Memory B cell (primary cell): ENCODE results near the gene TMIGD1.
"Not testable (repeated sequence)": the region's sequence is repeated elsewhere in the genome, so short reads cannot be mapped to it uniquely, and the experiment has no call there.

Experiments used
- ATAC-seq: fragments of 150-1000 bp; cut with Tn5 transposase; 2 replicates; pipeline ENCODE4 v1.10.0; 2021; ENCODE audit warnings: low read depth, mild to moderate bottlenecking, moderate library complexity
- DNase-seq, 2 donors: peaks; one replicate each; pipeline ENCODE4 v3.0.0; 2022; ENCODE audit warnings: low spot score in 2 of 2
- H3K27ac Mint-ChIP-seq: one replicate; pipeline ENCODE4 v1.8.0; 2022; ENCODE audit warnings: mild to moderate bottlenecking, moderate library complexity, mixed read lengths
- H3K27me3 Mint-ChIP-seq: one replicate; pipeline ENCODE4 v1.8.0; 2022; ENCODE audit warnings: mixed read lengths
- H3K36me3 Mint-ChIP-seq: one replicate; pipeline ENCODE4 v1.8.0; 2022; ENCODE audit warnings: mild to moderate bottlenecking, mixed read lengths
- H3K4me1 Mint-ChIP-seq: one replicate; pipeline ENCODE4 v1.8.0; 2022; ENCODE audit warnings: mixed read lengths
- H3K4me3 Mint-ChIP-seq: one replicate; pipeline ENCODE4 v1.8.0; 2022; ENCODE audit warnings: mild to moderate bottlenecking, moderate library complexity, mixed read lengths
- H3K9me3 Mint-ChIP-seq: one replicate; pipeline ENCODE4 v1.8.0; 2022; ENCODE audit warnings: mixed read lengths

The TMIGD1 gene

GRCh38 chr17:30347488-30347887 lies 13.6 kb upstream of the TMIGD1 start:
- no peak overlapping the region for H3K27ac Mint-ChIP-seq
- no peaks in the 10 kb centered on the region for H3K4me1 Mint-ChIP-seq
- ATAC-seq (no peak), DNase-seq (no peak)
- no peak overlapping the region for H3K4me3 Mint-ChIP-seq
- no peaks in the 10 kb centered on the region for H3K36me3 Mint-ChIP-seq
- no peaks in the 10 kb centered on the region for H3K9me3 Mint-ChIP-seq
- H3K27me3 Mint-ChIP-seq = peaks cover 4% of the 10 kb centered on the region

DNA sequence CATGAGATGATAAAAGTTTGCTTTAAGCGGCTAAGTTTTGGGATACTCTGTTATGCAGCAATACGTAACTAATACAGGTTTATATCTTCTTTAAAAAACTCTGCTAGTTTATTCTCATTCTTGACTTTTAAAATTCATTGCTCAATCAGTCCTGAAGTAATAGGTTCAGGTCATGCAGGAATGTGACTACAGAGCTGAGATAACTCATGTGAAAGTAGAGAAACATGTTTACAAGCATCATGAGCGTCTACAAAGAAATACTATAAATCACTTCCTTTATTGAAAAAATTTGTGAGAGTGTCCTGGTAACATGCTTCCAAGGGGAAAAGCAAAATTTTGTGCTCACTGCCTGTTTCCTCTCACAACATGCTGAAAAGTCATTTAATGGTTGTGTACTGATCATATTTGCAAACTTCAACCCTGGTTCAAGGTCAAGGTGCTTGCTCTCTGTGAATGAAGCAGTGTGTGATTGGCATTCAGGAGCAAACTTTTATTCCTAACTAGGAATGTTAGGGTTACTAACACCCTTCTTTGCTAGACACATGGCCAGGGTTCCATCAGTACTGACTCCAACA lies 12.5 kb upstream of the TMIGD1 start:
- Mint-ChIP-seq H3K4me1 (no peaks in the 10 kb centered on the region), H3K27ac (no peak overlapping the region), H3K9me3 (no peaks in the 10 kb centered on the region), H3K4me3 (no peak overlapping the region), H3K27me3 (peaks cover under 1% of the 10 kb centered on the region), H3K36me3 (no peaks in the 10 kb centered on the region)
- ATAC-seq (no peak), DNase-seq (no peak)

- Mint-ChIP-seq H3K36me3 (no peaks in the 10 kb centered on the region), H3K9me3 (no peaks in the 10 kb centered on the region), H3K4me1 (no peaks in the 10 kb centered on the region), H3K4me3 (no peak overlapping the region), H3K27me3 (no peaks in the 10 kb centered on the region), H3K27ac (no peak overlapping the region)
- ATAC-seq (no peak), DNase-seq (no peak)
These were observed 11.7 kb upstream of the TMIGD1 start for GRCh38 chr17:30345527-30346075.

GRCh38 chr17:30345089-30345433 lies 11.2 kb upstream of the TMIGD1 start:
- Mint-ChIP-seq H3K27me3 (no peaks in the 10 kb centered on the region), H3K4me3 (no peak overlapping the region)
- ATAC-seq = no peak

GRCh38 chr17:30344283-30345088 lies 10.6 kb upstream of the TMIGD1 start:
- no peaks in the 10 kb centered on the region for H3K9me3 Mint-ChIP-seq
- no peaks in the 10 kb centered on the region for H3K27me3 Mint-ChIP-seq
- H3K27ac Mint-ChIP-seq = no peak overlapping the region
- H3K4me1 Mint-ChIP-seq = peaks cover 5% of the 10 kb centered on the region
- no peak overlapping the region for H3K4me3 Mint-ChIP-seq
- ATAC-seq (no peak), DNase-seq (no peak)
- no peaks in the 10 kb centered on the region for H3K36me3 Mint-ChIP-seq

More at GRCh38 chr17:30345089-30345433, 11.2 kb upstream of the TMIGD1 start:
- no peak overlapping the region for H3K27ac Mint-ChIP-seq
- H3K9me3 Mint-ChIP-seq = no peaks in the 10 kb centered on the region
- peaks cover 2% of the 10 kb centered on the region for H3K4me1 Mint-ChIP-seq
- no peak for DNase-seq
- H3K36me3 Mint-ChIP-seq = no peaks in the 10 kb centered on the region

GRCh38 chr17:30343796-30344195 lies 9.9 kb upstream of the TMIGD1 start:
- Mint-ChIP-seq H3K36me3 (no peaks in the 10 kb centered on the region), H3K27ac (no peak overlapping the region), H3K4me3 (no peak overlapping the region), H3K4me1 (peaks cover 5% of the 10 kb centered on the region), H3K9me3 (no peaks in the 10 kb centered on the region), H3K27me3 (no peaks in the 10 kb centered on the region)
- no peak for ATAC-seq
- DNase-seq = no peak

DNA sequence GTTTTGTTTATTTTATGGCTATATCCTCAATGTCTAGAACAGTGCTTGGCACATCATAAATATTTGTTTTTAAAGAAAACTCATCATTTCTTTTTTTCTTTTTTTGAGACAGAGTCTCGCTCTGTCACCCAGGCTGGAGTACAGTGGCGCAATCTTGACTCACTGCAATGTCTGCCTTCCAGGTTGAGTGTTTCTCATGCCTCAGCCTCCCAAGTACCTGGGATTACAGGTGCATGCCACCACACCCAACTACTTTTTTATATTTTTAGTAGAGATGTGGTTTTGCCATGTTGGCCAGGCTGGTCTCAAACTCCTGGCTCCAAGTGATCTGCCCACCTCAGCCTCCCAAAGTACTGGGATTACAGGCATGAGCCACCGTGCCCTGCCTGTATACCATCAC lies 9.4 kb upstream of the TMIGD1 start:
- not testable (repeated sequence) for H3K4me3 Mint-ChIP-seq, H3K27ac Mint-ChIP-seq

GRCh38 chr17:30341703-30342249 lies 7.9 kb upstream of the TMIGD1 start:
- Mint-ChIP-seq H3K36me3 (no peaks in the 10 kb centered on the region), H3K27ac (no peak overlapping the region), H3K4me1 (peaks cover 5% of the 10 kb centered on the region), H3K4me3 (no peak overlapping the region), H3K9me3 (no peaks in the 10 kb centered on the region), H3K27me3 (peaks cover 2% of the 10 kb centered on the region)
- ATAC-seq (no peak), DNase-seq (no peak)

More for the DNA sequence above, 9.4 kb upstream of the TMIGD1 start:
- not testable (repeated sequence) for H3K36me3 Mint-ChIP-seq, DNase-seq, H3K9me3 Mint-ChIP-seq, ATAC-seq, H3K4me1 Mint-ChIP-seq, H3K27me3 Mint-ChIP-seq

DNA sequence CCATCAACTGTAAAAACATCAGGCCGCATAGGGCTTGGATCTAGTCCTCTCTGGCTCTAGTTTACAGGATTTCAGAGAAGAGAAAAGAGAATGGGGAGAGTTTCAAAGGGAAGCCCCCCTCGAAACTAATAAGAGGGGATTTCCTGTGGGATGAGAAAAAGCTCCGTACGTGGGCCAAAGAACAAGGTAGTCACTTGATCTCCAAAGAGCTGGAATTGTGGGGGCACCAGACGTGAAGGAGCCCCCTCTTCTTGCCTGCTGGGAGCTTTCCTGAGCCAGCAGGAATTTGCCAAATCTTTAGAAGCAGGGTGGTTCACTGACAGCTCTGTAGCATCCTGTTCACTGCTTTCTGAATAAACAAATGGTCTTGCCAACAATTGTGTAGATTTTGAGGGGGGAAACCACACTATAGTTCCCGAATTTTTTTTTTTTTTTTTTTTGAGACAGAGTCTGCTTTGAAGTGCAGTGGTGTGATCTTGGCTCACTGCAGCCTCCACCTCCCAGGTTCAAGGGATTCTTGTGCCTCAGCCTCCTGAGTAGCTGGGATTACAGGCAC lies 7.0 kb upstream of the TMIGD1 start:
- no peaks in the 10 kb centered on the region for H3K9me3 Mint-ChIP-seq
- no peak for ATAC-seq
- DNase-seq = no peak
- peaks cover 9% of the 10 kb centered on the region for H3K4me1 Mint-ChIP-seq
- no peak overlapping the region for H3K27ac Mint-ChIP-seq
- H3K27me3 Mint-ChIP-seq = peaks cover 2% of the 10 kb centered on the region
- H3K4me3 Mint-ChIP-seq = no peak overlapping the region
- no peaks in the 10 kb centered on the region for H3K36me3 Mint-ChIP-seq

DNA sequence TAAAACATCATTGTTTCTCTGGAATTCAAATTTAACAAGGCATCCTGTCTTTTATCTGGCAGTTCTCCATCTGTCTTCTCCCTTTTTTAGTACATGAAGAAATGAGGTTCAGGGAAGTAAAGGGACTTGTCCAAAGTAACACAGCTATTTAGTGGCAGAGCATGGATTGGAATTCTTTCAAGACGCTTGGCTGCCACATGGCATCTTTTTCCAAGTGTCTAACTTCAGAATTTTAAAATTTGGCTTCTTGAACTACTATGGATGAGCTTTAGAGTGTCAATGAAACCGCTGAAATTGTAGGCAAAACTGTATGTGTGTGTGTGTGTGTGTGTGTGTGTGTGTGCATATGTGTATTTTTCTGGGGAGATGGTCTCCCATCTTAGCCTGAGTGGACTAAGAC lies 5.2 kb upstream of the TMIGD1 start:
- H3K27ac Mint-ChIP-seq = no peak overlapping the region
- no peak overlapping the region for H3K4me3 Mint-ChIP-seq
- DNase-seq (no peak), ATAC-seq (no peak)
- peaks cover 9% of the 10 kb centered on the region for H3K4me1 Mint-ChIP-seq
- H3K36me3 Mint-ChIP-seq = no peaks in the 10 kb centered on the region
- no peaks in the 10 kb centered on the region for H3K9me3 Mint-ChIP-seq
- H3K27me3 Mint-ChIP-seq = peaks cover 2% of the 10 kb centered on the region

DNA sequence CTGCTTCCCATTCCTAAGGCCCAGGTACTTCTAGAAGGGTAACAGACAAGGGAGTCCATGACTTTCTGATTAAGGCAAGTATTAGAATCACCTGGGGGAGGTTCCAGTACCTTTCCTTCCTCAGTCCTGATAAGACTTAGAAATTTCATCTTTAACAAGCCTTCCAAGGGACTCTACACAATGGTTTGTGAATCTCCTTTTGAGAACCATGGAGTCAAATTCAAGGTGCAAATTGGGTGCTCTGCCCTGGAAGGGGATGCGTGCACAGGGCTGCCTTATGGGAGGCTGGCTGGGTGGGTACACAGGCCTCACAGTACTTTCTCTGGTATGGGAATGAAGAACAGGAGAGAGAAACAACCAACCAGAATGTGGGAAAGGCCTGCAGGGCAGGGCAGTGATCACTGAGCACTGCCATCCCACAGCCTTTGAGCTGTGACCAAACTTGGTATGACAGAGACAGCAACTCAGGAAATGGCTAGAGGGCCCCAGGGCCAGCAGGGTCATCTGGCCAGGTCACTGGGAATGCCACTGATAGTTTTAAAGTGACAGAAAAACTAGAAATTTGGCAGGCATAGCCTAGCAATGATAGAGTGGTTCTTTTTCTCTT lies 3.6 kb upstream of the TMIGD1 start:
- no peak for ATAC-seq
- H3K4me3 Mint-ChIP-seq = no peak overlapping the region
- H3K4me1 Mint-ChIP-seq = peaks cover 12% of the 10 kb centered on the region
- H3K9me3 Mint-ChIP-seq = no peaks in the 10 kb centered on the region
- DNase-seq = no peak
- no peaks in the 10 kb centered on the region for H3K36me3 Mint-ChIP-seq
- H3K27me3 Mint-ChIP-seq = peaks cover 7% of the 10 kb centered on the region
- H3K27ac Mint-ChIP-seq = no peak overlapping the region

DNA sequence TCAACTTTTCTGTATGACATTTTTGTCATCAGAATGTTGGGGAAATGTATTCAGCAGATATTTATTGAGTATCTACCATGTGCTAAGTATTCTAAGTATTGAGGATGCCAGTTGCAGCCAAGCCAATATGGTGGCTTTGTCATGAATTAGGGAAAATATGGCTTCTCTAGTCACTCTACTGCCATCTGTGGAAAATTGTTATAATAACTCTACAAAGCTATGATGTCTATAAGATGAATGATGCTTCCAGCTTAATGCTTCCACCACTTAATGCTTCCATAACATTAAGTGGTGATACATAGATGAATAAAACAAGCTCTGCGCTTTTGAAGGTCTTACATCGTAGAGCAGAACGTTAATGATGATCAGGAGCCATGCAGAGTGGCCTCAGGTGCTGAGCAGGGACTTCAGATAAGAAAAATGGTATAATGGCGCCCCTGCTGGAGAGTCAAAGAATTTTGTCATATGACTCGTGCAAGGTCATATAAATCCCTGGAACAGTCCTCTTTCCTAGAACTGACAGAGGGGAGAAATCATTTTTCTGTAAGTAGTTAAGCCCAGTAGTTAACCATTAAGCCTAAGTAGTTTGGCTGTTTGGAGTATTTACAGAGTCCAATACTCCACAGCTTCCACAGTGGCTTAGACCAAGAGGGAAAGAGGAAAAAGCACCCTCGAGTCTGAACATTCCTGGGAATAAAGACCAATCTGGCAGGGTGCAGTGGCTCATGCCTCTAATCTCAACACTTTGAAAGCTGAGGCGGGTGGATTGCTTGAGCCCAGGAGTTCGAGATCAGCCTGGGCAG lies 2.7 kb upstream of the TMIGD1 start:
- Mint-ChIP-seq H3K27ac (no peak overlapping the region), H3K36me3 (no peaks in the 10 kb centered on the region), H3K4me1 (peaks cover 15% of the 10 kb centered on the region), H3K27me3 (peaks cover 9% of the 10 kb centered on the region), H3K4me3 (no peak overlapping the region), H3K9me3 (no peaks in the 10 kb centered on the region)
- ATAC-seq (peak; percentile 64), DNase-seq (peak; percentile 41 to 46)

- ATAC-seq (no peak), DNase-seq (no peak)
- no peaks in the 10 kb centered on the region for H3K36me3 Mint-ChIP-seq
- H3K27ac Mint-ChIP-seq = no peak overlapping the region
- H3K4me1 Mint-ChIP-seq = peaks cover 10% of the 10 kb centered on the region
- no peaks in the 10 kb centered on the region for H3K9me3 Mint-ChIP-seq
- no peak overlapping the region for H3K4me3 Mint-ChIP-seq
- H3K27me3 Mint-ChIP-seq = peaks cover 9% of the 10 kb centered on the region
These were observed 564 bp upstream of the TMIGD1 start for GRCh38 chr17:30334421-30334820.
